HG03280 (cell line): ENCODE measurements around the gene TOM1L2.

Source experiments
- ATAC-seq: cut with Tn5 transposase; IDR thresholded peaks from one replicate; pipeline ENCODE4 v1.9.1; 2021; ENCODE audit warnings: mild to moderate bottlenecking, moderate library complexity; ENCODE audit not compliant: unreplicated experiment

The TOM1L2 gene

GRCh38 chr17:17972126-17972951, at the start of gene TOM1L2, which contains the start of gene DRC3:
TSS of gene TOM1L2 (minus strand) at chr17:17972400. CDS start at chr17:17972313, 87 bp downstream.
TSS of gene DRC3 (plus strand) at chr17:17972862. CDS start at chr17:17977599, 4,737 bp downstream.
- peak; percentile 92 for ATAC-seq

GRCh38 chr17:18021372-18021771, 49.2 kb upstream of the TOM1L2 start:
- no peak for ATAC-seq

- ATAC-seq: no peak
Observed at GRCh38 chr17:18020971-18021370, 48.8 kb upstream of the TOM1L2 start.

- no peak for ATAC-seq
Observed at GRCh38 chr17:18019838-18020154, 47.6 kb upstream of the TOM1L2 start.

DNA sequence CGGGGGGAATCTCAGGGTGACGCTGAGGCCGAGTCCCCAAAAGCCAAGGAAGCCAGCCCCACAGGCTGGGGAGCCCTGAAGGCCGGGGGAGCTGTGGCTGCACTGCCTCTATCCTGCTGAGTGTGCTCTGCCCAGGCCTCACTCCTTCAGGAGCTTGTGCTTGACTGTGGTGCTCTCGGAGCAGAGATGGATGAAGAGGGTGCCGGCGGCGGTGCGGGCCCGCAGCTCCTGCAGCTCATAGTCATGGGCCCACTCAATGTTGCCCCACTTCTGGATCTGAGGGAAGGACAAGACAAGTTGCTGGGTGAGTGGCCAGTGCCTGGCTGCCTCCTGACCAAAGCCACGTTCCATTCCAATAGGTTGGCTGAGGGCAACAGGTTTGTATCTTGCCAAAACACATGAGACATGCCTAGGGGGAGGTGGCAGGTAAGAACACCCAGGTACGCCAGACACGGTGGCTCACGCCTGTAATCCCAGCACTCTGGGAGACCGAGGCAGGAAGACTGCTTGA, 46.3 kb upstream of the TOM1L2 start:
- ATAC-seq: no peak

DNA sequence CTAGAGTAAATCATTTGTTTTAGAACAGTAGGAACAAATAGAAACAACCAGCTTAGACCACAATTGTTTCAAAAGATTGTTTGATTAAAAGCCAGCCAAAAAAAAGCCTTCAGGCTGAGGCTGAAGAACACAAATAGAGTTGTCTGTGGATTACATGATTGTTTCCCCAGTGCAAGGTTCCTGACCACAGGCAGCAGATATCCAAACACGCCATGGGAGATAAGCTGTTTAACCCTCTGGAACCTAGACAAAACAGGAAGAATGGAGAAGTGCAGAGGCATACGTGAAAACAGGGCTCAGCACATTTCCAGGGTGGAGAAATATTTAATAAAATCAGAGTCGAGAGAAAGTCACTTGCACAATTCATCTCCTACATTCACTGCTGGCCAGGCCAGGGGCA, 45.8 kb upstream of the TOM1L2 start:
- no peak for ATAC-seq

GRCh38 chr17:18016426-18016825, 44.2 kb upstream of the TOM1L2 start:
- ATAC-seq: no peak

GRCh38 chr17:18015593-18015992, 43.4 kb upstream of the TOM1L2 start:
- ATAC-seq: no peak

- no peak for ATAC-seq
Observed at GRCh38 chr17:18014006-18014405, 41.8 kb upstream of the TOM1L2 start.

- no peak for ATAC-seq
Observed at GRCh38 chr17:18011286-18011685, 39.1 kb upstream of the TOM1L2 start.

GRCh38 chr17:18009609-18010420, 37.6 kb upstream of the TOM1L2 start:
- no peak for ATAC-seq

GRCh38 chr17:18008496-18009268, 36.5 kb upstream of the TOM1L2 start:
- ATAC-seq: no peak

DNA sequence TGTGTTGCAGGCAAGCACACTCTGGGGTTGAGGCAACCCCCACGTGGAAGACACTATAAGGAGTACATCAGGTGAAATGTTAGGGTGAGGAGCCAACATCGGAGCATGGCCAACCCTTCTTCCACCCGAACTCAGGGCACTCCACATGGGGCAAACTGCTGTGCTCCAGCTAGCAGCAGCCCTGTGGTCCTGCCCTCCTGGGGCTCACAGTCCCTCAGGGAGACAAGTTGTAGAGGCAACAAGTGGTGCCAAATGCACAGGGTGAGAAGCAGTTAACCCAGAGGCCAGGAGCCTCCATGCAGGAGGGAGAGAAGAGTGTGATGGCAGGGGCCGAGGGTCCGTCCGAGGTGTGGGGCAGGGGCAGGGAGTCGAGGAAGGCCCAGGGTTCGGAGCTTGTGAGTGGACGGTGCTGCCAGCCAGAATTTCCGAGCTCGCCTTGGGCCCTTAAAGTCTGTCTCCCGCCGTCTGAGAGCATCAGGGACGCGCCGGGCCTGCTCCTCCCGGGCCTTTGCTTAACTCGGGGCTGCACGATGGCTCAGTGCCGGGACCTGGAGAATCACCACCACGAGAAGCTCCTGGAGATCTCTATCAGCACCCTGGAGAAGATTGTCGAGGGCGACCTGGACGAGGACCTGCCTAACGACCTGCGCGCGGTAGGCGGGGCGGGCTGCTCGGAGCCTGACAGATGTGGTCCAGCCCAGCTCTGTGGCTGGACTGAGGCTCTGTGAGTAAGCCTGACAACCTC, 34.5 kb upstream of the TOM1L2 start:
- no peak for ATAC-seq

GRCh38 chr17:18005496-18005895, 33.3 kb upstream of the TOM1L2 start:
- no peak for ATAC-seq

GRCh38 chr17:18004884-18005305, 32.7 kb upstream of the TOM1L2 start:
- ATAC-seq: no peak

GRCh38 chr17:18004345-18004744, 32.1 kb upstream of the TOM1L2 start:
- ATAC-seq: no peak

DNA sequence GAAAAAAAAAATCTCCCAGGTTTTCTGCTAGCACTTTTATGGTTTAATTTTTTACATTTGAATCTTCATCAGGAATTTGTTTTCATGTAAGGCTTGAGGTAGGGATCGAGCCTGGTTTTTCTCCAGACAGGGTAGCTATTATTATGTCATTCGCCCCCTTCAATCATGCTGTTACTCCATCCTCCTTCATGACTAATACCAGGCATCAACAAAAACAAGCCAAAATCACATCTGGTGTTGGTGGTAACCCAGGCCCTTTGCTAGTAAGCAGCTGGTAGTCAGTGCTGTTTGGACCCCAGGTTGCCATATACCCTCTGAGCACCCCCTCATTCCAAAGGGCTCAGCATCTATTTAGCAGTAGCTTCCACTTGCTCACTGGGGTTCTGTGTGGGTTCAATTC, 30.0 kb upstream of the TOM1L2 start:
- ATAC-seq: no peak

DNA sequence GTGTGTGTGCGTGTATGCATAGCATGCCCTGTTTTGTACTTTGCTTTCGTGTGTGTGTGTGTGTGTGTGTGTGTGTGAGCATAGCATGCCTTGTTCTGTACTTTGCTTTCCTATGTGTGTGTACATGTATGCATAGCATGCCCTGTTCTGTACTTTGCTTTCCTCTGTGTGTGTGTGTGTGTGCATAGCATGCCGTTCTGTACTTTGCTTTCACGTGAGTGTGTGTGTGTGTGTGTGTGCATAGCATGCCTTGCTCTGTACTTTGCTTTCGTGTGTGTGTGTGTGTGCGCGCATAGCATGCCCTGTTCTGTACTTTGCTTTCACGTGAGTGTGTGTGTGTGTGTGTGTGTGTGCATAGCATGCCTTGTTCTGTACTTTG, 27.8 kb upstream of the TOM1L2 start:
- ATAC-seq: no peak

DNA sequence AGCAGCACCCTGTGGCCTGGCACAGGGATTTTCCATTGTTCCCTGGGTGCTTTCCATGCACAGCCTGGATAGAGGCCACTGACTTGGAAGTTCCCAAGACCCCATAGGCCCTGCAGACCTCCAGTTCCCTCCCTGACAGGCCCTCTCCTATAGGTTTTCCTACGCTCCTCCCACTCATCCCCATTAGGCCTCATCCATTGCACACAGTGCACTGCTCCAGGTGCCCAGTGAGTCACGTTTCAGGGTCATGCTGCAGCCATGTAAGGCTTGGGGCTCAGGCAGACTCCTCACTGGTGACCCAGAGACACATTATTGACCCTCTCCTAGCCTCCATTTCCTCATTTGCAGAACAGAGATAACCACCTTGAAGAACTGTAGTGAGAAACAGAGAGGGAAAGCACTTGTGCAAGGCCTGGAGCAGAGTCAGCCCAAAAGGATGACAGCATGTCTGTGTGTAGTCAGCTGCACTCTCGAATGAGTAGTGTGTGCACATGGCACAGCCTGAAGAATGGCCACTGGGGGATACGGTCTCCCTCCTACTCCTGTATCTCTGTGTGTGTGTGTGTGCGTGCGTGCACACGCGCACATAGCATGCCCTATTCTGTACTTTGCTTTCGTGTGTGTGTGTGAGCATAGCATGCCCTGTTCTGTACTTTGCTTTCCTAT, 27.3 kb upstream of the TOM1L2 start:
- no peak for ATAC-seq

- ATAC-seq: no peak
Observed at GRCh38 chr17:17998934-17999333, 26.7 kb upstream of the TOM1L2 start.
